HepG2 (cell line): ENCODE results near the gene TREML1. TPM values are rescaled to one million over a fixed set of nuclear protein-coding genes. Genes with fewer than 3 reads are reported as not detected.
A peak's percentile ranks its signal among the peaks of the same experiment; 100 is the strongest.

Experiments
- ATAC-seq: fragments of 200-7000 bp; cut with Tn5 transposase; 3 replicates; pipeline ENCODE4 v1.9.1; 2020; ENCODE audit warnings: mild to moderate bottlenecking, moderate library complexity
- BruUV-seq: library from RNA; stranded (reverse); fragments of 400-500 nt; replicated peaks from 2 replicates; lab custom pipeline; 2021; lab: Mats Ljungman, UMichigan
- CTCF ChIA-PET: fragments of 300-600 bp; formaldehyde crosslinking; extraction: SDS; loops from one replicate; lab custom pipeline; 2021; ENCODE audit warnings: low total read pairs, inconsistent platforms, low intra/inter-chr PET ratio; lab: Yijun Ruan, JAX
- POLR2A ChIA-PET: fragments of 350-600 bp; sonication (Branson Sonifier 250); formaldehyde crosslinking; loops from one replicate; lab custom pipeline; 2020; ENCODE audit warnings: antibody characterized with exemption, inconsistent platforms; lab: Yijun Ruan, JAX
- DNase-seq: peaks from one replicate; pipeline ENCODE4 v3.0.0-alpha.2; 2015; ENCODE audit warnings: low spot score
- FAIRE-seq: peaks from 3 replicates; lab custom pipeline; 2011; peaks lifted over from hg19 to GRCh38; lab: Jason Lieb, UNC
- H2AFZ ChIP-seq: one replicate; pipeline ENCODE4 v1.6.1; 2011; ENCODE audit warnings: low read length, inconsistent platforms
- H3K27ac ChIP-seq: fragments of 300-600 bp; 3 replicates; pipeline ENCODE4 v1.8.0; 2011; ENCODE audit warnings: mixed run types, mild to moderate bottlenecking, mixed read lengths, low read length, inconsistent platforms; ENCODE audit not compliant: insufficient read depth; ENCODE audit errors: extremely low read length
- H3K27me3 ChIP-seq, 2 experiments: fragments of 200-600 bp in 1 of 2; 2 replicates in 1 of 2; 3 replicates in 1 of 2; pipeline versions ENCODE4 v1.6.0 to v1.8.0; 2011; ENCODE audit warnings: low read length in 2 of 2, mild to moderate bottlenecking in 2 of 2, moderate library complexity in 2 of 2, inconsistent platforms in 1 of 2; ENCODE audit not compliant: insufficient read depth in 2 of 2, control insufficient read depth in 1 of 2
- H3K36me3 ChIP-seq, 2 experiments: fragments of 200-600 bp in 1 of 2; replicated peaks in 1 of 2; 2 replicates in 1 of 2; 3 replicates in 1 of 2; pipeline versions ENCODE4 v1.5.1 to v1.8.0; 2011; ENCODE audit warnings: low read length in 2 of 2, inconsistent platforms in 1 of 2; ENCODE audit not compliant: insufficient read depth in 2 of 2, control insufficient read depth in 1 of 2
- H3K4me1 ChIP-seq: 2 replicates; pipeline ENCODE4 v1.5.1; 2012; ENCODE audit warnings: low read length, inconsistent platforms; ENCODE audit not compliant: insufficient read depth
- H3K4me2 ChIP-seq: 2 replicates; pipeline ENCODE4 v1.6.0; 2011; ENCODE audit warnings: low read depth, low read length, inconsistent platforms
- H3K4me3 ChIP-seq, 3 experiments: fragments of 200-600 bp in 1 of 3; sonication (generic), shearing (Covaris generic) in 1 of 3; replicated peaks in 1 of 3; 2 replicates each; pipeline ENCODE4 v1.5.1; 2011 to 2016; ENCODE audit warnings: low read length in 3 of 3, inconsistent platforms in 2 of 3, low read depth in 2 of 3, mild to moderate bottlenecking in 2 of 3, control low read depth in 1 of 3, mixed read lengths in 1 of 3; ENCODE audit not compliant: insufficient read depth in 1 of 3
- H3K79me2 ChIP-seq: one replicate; pipeline ENCODE4 v1.6.1; 2011; ENCODE audit warnings: low read length, inconsistent platforms; ENCODE audit not compliant: insufficient read depth
- H3K9ac ChIP-seq: 2 replicates; pipeline ENCODE4 v1.6.0; 2011; ENCODE audit warnings: mild to moderate bottlenecking, low read depth, low read length, inconsistent platforms; ENCODE audit not compliant: insufficient read depth
- H3K9me3 ChIP-seq: 2 replicates; pipeline ENCODE4 v1.5.1; 2012; ENCODE audit warnings: mild to moderate bottlenecking, low read length
- H4K20me1 ChIP-seq: 2 replicates; pipeline ENCODE4 v1.6.0; 2011; ENCODE audit warnings: inconsistent platforms, mild to moderate bottlenecking, low read length, moderate library complexity; ENCODE audit not compliant: insufficient read depth
- ELF3 ChIP-seq: IDR thresholded peaks from 2 replicates; pipeline ENCODE4 v1.6.1; 2016; ENCODE audit warnings: missing genetic modification reagents, missing compliant biosample characterization
- RAD21 ChIP-seq: fragments of 450-650 bp; formaldehyde crosslinking; IDR thresholded peaks from 2 replicates; pipeline ENCODE4 v1.5.0; 2020; ENCODE audit warnings: mild to moderate bottlenecking
- RFX3 ChIP-seq: IDR thresholded peaks from 2 replicates; pipeline ENCODE4 v1.6.1; 2016; ENCODE audit warnings: missing biosample characterization, missing genetic modification reagents
- ZNF850 ChIP-seq: sonication (generic); formaldehyde crosslinking; conservative IDR thresholded peaks from 2 replicates; pipeline ENCODE4 v1.9.0; 2021; ENCODE audit warnings: mild to moderate bottlenecking, missing genetic modification reagents
- WGBS: methylation state at CpG from one replicate; pipeline ENCODE4 v1.1.6; 2017; ENCODE audit warnings: low lambda C conversion rate; 5-methylcytosine and 5-hydroxymethylcytosine counted together
- in situ Hi-C: cut with HindIII; loops from 2 replicates; pipeline ENCODE4 v1.10.0; 2017; ENCODE audit warnings: low pct_unique_long_range_greater_than_20kb; ENCODE audit not compliant: extremely low pct_ligation_motif_present
- intact Hi-C: fragments of 100-400 bp; cut with micrococcal nuclease; formaldehyde crosslinking; loops from one replicate; pipeline ENCODE4 v1.10.0; 2022; ENCODE audit not compliant: unreplicated experiment
- polyA plus RNA-seq, 8 experiments: library from polyadenylated mRNA; depleted of rRNA in 3 of 8; stranded (reverse) in 7 of 8; unstranded in 1 of 8; fragments of >200 nt; fragmentation: Illumina TruSeq in 4 of 8; extraction: Trizol in 4 of 8; gene quantifications; 2 replicates each; pipeline versions ENCODE4 v1.2.1 to v1.2.3, GENCODE V29; 2011 to 2016; ENCODE audit warnings: low read depth in 4 of 8, missing spikeins in 1 of 8, mixed read lengths in 1 of 8; ENCODE audit not compliant: insufficient read depth in 1 of 8
- total RNA-seq, 5 experiments: library from RNA; depleted of rRNA; stranded (reverse); fragments of >200 nt; fragmentation: Illumina TruSeq; extraction: Trizol; gene quantifications; 2 replicates each; pipeline ENCODE4 v1.2.3, GENCODE V29; 2016; ENCODE audit warnings: low read depth in 1 of 5
- TF ChIP-seq, protein P1 (sequence below): sonication (generic); formaldehyde crosslinking; IDR thresholded peaks from 2 replicates; pipeline ENCODE4 v1.9.0; 2022; ENCODE audit warnings: low read depth, missing genetic modification reagents
- TF ChIP-seq, protein P2 (sequence below): fragments of 450-650 bp; IDR thresholded peaks from 2 replicates; pipeline ENCODE4 v1.6.1; 2017; ENCODE audit warnings: mild to moderate bottlenecking
- TF ChIP-seq, protein P3 (sequence below): sonication (generic); formaldehyde crosslinking; IDR thresholded peaks from 2 replicates; pipeline ENCODE4 v1.5.0; 2020; ENCODE audit warnings: mild to moderate bottlenecking, missing genetic modification reagents, moderate library complexity

TREML1 gene
- total and polyA plus RNA-seq, 2 of the 13 experiments (the other 11 are each of a cell fraction or from before 2014, with no cell fraction given): not detected

- H2AFZ ChIP-seq: no peak overlapping the region
- peaks cover 2 to 19% of the 10 kb centered on the region in 2 experiments; a peak in 4 of 5 replicates for H3K27me3 ChIP-seq
- in situ Hi-C loops: no loop called here
- H3K27ac ChIP-seq: no peak overlapping the region
- H3K9ac ChIP-seq: no peak overlapping the region
- no peak overlapping the region for H3K4me2 ChIP-seq
- DNase-seq: no peak
- no peak for ATAC-seq
- no peaks in the 10 kb centered on the region for H3K4me1 ChIP-seq
- POLR2A ChIA-PET: no interaction called here
- H3K9me3 ChIP-seq: peaks cover 17% of the 10 kb centered on the region
- H4K20me1 ChIP-seq: no peaks in the 10 kb centered on the region
- TF ChIP-seq ELF3 (CRISPR knock-in tag) (no peak), RFX3 (no peak), ZNF850 (CRISPR knock-in tag) (no peak)
- TF ChIP-seq, protein P1, sequence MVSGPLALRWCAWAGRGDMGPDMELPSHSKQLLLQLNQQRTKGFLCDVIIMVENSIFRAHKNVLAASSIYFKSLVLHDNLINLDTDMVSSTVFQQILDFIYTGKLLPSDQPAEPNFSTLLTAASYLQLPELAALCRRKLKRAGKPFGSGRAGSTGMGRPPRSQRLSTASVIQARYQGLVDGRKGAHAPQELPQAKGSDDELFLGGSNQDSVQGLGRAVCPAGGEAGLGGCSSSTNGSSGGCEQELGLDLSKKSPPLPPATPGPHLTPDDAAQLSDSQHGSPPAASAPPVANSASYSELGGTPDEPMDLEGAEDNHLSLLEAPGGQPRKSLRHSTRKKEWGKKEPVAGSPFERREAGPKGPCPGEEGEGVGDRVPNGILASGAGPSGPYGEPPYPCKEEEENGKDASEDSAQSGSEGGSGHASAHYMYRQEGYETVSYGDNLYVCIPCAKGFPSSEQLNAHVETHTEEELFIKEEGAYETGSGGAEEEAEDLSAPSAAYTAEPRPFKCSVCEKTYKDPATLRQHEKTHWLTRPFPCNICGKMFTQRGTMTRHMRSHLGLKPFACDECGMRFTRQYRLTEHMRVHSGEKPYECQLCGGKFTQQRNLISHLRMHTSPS: no peak
- WGBS: 20% methylated on average over 5 of the region's 5 CpGs
- H3K36me3 ChIP-seq: no peaks in the 10 kb centered on the region
- intact Hi-C loops: no loop called here
- CTCF ChIA-PET: no interaction called here
- no TSS peak for BruUV-seq
- H3K4me3 ChIP-seq: no peak overlapping the region
- H3K79me2 ChIP-seq: no peaks in the 10 kb centered on the region
- no peak for FAIRE-seq
These were observed 39.1 kb upstream of the TREML1 start for GRCh38 chr6:41193171-41193734.

- Histone ChIP-seq H3K4me2 (no peak overlapping the region), H3K27me3 (peaks cover 3 to 17% of the 10 kb centered on the region in 2 experiments; a peak in 4 of 5 replicates), H3K4me3 (no peak overlapping the region), H3K36me3 (no peaks in the 10 kb centered on the region), H3K79me2 (no peaks in the 10 kb centered on the region), H3K9me3 (peaks cover 17% of the 10 kb centered on the region), H3K27ac (no peak overlapping the region), H3K4me1 (no peaks in the 10 kb centered on the region), H4K20me1 (no peaks in the 10 kb centered on the region), H3K9ac (no peak overlapping the region), H2AFZ (no peak overlapping the region)
- BruUV-seq: no TSS peak
- in situ Hi-C loops: no loop called here
- FAIRE-seq: no peak
- DNase-seq: no peak
- POLR2A ChIA-PET: no interaction called here
- ATAC-seq: peak; percentile 78
- TF ChIP-seq, protein P2, sequence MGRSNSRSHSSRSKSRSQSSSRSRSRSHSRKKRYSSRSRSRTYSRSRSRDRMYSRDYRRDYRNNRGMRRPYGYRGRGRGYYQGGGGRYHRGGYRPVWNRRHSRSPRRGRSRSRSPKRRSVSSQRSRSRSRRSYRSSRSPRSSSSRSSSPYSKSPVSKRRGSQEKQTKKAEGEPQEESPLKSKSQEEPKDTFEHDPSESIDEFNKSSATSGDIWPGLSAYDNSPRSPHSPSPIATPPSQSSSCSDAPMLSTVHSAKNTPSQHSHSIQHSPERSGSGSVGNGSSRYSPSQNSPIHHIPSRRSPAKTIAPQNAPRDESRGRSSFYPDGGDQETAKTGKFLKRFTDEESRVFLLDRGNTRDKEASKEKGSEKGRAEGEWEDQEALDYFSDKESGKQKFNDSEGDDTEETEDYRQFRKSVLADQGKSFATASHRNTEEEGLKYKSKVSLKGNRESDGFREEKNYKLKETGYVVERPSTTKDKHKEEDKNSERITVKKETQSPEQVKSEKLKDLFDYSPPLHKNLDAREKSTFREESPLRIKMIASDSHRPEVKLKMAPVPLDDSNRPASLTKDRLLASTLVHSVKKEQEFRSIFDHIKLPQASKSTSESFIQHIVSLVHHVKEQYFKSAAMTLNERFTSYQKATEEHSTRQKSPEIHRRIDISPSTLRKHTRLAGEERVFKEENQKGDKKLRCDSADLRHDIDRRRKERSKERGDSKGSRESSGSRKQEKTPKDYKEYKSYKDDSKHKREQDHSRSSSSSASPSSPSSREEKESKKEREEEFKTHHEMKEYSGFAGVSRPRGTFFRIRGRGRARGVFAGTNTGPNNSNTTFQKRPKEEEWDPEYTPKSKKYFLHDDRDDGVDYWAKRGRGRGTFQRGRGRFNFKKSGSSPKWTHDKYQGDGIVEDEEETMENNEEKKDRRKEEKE: no peak
- 0 out of 2 replicates have a peak, but pooled peaks have one; percentile 16 for TF ChIP-seq RAD21 (CRISPR knock-in tag)
- TF ChIP-seq, protein P3, sequence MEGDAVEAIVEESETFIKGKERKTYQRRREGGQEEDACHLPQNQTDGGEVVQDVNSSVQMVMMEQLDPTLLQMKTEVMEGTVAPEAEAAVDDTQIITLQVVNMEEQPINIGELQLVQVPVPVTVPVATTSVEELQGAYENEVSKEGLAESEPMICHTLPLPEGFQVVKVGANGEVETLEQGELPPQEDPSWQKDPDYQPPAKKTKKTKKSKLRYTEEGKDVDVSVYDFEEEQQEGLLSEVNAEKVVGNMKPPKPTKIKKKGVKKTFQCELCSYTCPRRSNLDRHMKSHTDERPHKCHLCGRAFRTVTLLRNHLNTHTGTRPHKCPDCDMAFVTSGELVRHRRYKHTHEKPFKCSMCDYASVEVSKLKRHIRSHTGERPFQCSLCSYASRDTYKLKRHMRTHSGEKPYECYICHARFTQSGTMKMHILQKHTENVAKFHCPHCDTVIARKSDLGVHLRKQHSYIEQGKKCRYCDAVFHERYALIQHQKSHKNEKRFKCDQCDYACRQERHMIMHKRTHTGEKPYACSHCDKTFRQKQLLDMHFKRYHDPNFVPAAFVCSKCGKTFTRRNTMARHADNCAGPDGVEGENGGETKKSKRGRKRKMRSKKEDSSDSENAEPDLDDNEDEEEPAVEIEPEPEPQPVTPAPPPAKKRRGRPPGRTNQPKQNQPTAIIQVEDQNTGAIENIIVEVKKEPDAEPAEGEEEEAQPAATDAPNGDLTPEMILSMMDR: peak; percentile 60
- CTCF ChIA-PET: no interaction called here
- 11% methylated on average over 5 of the region's 6 CpGs for WGBS
- intact Hi-C loops: no loop called here
These were observed 37.4 kb upstream of the TREML1 start for GRCh38 chr6:41191569-41191968.
